ENCODE measurements around the gene PLEKHG4.

Gene PLEKHG4, protein sequence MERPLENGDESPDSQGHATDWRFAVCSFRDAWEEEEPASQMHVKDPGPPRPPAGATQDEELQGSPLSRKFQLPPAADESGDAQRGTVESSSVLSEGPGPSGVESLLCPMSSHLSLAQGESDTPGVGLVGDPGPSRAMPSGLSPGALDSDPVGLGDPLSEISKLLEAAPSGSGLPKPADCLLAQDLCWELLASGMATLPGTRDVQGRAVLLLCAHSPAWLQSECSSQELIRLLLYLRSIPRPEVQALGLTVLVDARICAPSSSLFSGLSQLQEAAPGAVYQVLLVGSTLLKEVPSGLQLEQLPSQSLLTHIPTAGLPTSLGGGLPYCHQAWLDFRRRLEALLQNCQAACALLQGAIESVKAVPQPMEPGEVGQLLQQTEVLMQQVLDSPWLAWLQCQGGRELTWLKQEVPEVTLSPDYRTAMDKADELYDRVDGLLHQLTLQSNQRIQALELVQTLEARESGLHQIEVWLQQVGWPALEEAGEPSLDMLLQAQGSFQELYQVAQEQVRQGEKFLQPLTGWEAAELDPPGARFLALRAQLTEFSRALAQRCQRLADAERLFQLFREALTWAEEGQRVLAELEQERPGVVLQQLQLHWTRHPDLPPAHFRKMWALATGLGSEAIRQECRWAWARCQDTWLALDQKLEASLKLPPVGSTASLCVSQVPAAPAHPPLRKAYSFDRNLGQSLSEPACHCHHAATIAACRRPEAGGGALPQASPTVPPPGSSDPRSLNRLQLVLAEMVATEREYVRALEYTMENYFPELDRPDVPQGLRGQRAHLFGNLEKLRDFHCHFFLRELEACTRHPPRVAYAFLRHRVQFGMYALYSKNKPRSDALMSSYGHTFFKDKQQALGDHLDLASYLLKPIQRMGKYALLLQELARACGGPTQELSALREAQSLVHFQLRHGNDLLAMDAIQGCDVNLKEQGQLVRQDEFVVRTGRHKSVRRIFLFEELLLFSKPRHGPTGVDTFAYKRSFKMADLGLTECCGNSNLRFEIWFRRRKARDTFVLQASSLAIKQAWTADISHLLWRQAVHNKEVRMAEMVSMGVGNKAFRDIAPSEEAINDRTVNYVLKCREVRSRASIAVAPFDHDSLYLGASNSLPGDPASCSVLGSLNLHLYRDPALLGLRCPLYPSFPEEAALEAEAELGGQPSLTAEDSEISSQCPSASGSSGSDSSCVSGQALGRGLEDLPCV

DNA sequence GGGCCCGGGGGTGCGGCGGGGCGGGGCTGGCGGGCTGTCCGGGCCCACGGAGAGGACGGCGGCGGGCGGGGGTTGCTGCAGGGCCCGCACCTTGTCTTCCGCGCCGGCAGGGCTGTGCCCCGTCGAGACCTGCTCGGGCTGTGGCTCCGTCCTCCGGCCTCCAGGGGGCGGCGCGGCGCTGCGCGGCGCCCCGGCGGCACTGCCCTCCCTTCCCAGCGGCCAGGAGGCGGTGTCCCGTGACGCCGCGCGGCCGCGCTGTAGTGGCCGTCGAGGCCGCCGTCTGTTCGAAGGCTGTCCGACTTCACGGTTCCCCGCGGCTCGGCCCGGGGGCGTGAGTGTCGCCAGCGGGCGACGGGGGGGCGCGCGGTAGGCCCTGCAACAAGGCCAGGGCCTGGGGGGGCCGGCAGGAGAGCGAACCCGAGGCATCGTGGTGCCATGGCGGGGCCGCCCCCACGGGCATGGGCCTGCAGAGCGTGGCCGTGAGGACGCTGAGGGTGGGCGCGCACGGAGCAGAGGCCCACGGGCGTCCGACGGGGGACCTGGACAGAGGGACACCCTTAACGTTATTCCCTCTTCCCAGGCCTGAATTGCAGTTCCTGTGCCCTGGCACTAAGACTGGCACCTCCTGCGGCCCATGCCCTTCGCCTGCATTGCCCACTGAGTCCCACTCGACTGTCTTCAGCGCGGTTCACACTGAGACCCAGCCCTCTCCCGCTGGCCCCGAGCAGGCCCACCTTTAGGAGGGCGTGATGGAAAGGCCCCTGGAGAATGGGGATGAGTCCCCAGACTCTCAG lies at the start of gene PLEKHG4:
Gene PLEKHG4 (plus strand): TSS at position 237 of the 794 bp plus-strand sequence. CDS start 513 bp downstream, at position 750.
- CTCF ChIA-PET: interaction anchor here (0.9 to 2.7 kb wide), 3 partner anchors 19 to 137 kb away, joined by 3 to 12 read pairs (median 5); no protein-coding TSS in a partner anchor
- peak within 1 kb of the TSS; percentile 97 for H3K27ac ChIP-seq
- POLR2A ChIA-PET (ENCODE audit: low non-redundant PET): no interaction called here
- TF ChIP-seq, protein P1, sequence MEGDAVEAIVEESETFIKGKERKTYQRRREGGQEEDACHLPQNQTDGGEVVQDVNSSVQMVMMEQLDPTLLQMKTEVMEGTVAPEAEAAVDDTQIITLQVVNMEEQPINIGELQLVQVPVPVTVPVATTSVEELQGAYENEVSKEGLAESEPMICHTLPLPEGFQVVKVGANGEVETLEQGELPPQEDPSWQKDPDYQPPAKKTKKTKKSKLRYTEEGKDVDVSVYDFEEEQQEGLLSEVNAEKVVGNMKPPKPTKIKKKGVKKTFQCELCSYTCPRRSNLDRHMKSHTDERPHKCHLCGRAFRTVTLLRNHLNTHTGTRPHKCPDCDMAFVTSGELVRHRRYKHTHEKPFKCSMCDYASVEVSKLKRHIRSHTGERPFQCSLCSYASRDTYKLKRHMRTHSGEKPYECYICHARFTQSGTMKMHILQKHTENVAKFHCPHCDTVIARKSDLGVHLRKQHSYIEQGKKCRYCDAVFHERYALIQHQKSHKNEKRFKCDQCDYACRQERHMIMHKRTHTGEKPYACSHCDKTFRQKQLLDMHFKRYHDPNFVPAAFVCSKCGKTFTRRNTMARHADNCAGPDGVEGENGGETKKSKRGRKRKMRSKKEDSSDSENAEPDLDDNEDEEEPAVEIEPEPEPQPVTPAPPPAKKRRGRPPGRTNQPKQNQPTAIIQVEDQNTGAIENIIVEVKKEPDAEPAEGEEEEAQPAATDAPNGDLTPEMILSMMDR (conservative IDR thresholded peaks at IDR 0.05; ENCODE audit: low read depth): peak; percentile 86
- peak; percentile 89 for DNase-seq (ENCODE audit: low spot score)

DNA sequence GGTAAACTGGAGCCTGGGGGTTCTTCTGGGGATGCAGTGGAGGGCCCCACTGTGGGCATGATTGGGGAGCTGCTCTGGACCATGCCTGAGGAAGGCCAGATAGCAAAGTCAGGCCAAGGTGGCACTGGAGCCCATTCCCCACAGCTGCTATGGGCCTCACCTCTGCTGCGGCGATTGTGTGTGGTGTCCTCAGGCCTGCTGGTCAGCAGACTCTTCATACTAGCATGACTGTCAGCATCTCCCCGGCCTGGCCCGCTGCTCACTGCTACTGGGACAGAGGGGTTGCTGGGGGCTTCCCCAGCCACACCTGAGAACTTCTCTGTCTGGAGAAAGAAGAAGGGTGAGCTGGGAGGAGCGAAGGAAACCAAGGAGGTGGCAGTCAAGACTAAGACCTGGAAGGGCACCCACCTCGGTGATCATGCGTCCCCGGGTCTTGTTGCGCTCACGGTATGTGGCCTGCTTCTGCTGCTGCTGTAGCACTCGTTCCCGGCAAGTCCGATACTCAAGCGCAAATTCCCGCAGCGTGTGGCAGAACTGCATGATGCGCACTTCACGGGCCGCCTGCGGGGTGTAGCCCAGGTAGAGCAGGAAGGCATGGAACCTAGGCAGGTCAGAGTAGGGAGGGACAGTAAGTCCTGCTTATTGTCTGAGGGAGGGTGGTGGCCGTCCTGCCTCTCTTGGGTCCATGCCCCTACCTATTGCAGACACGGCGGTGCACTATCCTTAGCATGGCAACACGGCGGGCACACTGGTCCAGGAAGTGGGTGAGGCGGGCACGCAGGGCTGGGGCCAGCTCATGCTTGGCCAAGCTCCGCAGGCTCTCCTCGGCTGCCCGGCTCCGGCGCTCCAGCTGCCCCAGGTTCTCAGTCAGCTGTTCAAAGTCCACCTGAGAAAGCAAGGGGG lies 49.2 kb upstream of the PLEKHG4 start:
- TF ChIP-seq, protein P1 (conservative IDR thresholded peaks at IDR 0.05; ENCODE audit: low read depth): no peak
- peak overlapping the region; percentile 92 for H3K27ac ChIP-seq
- POLR2A ChIA-PET (ENCODE audit: low non-redundant PET): no interaction called here
- no peak for DNase-seq (ENCODE audit: low spot score)
- CTCF ChIA-PET: interaction anchor here (0.6 kb wide), 2 partner anchors 32 to 169 kb away, joined by 3 to 5 read pairs; no protein-coding TSS in a partner anchor

DNA sequence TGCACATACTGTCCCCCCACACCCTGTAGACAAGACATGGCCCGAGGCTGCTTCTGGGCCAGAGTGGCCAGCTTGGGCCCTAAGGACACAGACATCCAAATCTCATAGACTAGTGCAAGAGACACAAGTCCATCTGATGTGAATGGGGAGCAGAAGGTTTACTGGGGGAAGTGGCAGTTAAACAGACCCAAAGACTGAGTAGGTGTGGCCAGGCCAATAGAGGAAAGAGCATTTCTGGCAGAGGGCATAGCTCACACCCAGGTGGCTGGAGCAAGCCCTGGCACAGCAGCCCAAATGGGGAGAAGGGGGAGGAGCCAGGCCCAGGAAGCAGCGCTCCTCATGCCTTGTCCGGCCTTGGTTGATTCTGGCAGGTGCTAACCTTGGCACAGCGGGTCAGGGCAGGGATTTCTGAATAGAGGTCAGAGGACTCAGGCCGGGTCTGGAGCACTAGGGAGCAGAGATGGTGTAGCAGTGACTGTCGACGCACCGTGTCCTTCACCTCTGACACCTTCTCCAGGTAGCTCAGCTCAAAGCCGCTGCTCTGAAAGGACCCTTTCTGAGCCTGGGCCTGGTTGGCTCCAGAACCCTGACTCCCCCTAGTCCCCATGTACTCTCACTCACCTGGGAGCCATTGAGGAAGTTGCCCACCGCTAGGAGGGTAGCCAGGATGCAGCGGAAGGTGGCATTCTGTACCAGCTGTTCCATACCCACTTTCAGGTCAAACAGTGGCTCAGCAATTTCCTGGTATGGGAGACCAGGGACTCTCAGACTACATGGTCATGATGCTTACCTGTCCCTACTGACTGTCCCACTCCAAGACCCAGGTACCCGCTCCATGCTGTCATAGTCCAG lies 48.3 kb upstream of the PLEKHG4 start:
- no peak for DNase-seq (ENCODE audit: low spot score)
- TF ChIP-seq, protein P1 (conservative IDR thresholded peaks at IDR 0.05; ENCODE audit: low read depth): no peak
- H3K27ac ChIP-seq: peak overlapping the region; percentile 92
- CTCF ChIA-PET: interaction anchor here (0.6 to 1.1 kb wide), 2 partner anchors 33 to 47 kb away, joined by 3 read pairs; no protein-coding TSS in a partner anchor
- POLR2A ChIA-PET (ENCODE audit: low non-redundant PET): no interaction called here

DNA sequence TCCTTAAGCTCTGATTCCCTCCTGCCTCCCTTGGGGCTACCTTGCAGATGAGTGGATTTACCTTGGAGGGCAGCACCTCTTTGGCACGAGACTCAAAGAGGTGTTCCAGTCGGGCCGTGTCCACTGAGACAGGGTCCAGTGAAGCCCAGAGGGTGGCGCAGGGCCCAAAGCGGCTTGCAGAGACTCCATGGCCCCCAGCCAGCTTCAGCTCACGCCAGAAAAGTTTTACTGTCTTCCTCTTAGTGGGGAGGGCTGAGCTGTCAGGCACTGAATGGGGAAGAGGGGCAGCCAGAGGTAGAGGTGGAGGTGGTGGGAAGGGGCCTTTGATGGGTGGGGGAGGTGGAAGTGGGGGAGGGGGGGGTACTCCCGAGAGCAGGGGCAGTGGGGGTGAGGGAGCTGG lies 45.7 kb upstream of the PLEKHG4 start:
- TF ChIP-seq, protein P1 (conservative IDR thresholded peaks at IDR 0.05; ENCODE audit: low read depth): no peak
- ChIA-PET POLR2A (ENCODE audit: low non-redundant PET) (interaction anchor here (0.5 to 1.7 kb wide), 2 partner anchors 13 to 200 kb away, joined by 3 to 4 read pairs; partner anchors contain the start of gene FHOD1), CTCF (interaction anchor here (0.7 to 1.1 kb wide), 2 partner anchors 22 to 104 kb away, joined by 3 to 4 read pairs; no protein-coding TSS in a partner anchor)
- DNase-seq (ENCODE audit: low spot score): no peak
- H3K27ac ChIP-seq: peak overlapping the region; percentile 92

Measured in RWPE1 (cell line).